Measurements from ENCODE around the gene SIGMAR1.

SIGMAR1 gene

DNA sequence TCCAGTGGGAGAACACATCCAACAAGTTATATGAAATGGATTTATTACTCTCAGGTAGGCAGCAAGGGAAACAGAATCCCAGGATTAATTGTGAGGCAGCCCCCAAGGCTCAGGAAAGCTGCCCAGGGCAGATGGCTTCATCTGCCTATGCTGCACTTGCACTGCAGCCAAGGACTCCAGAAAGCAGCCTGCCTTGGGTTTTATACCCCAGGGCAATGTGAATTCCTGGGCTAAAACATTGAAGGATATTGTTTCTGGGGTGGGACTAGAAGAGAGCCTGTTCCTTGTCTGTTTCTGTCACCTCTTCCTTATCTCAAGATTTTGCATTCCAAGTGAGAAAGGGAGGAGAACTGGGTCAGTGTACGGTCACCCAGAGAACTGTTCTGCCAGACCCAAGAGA, 33.7 kb upstream of the SIGMAR1 start:
- no peak overlapping the region for H3K9ac ChIP-seq (ENCODE audit: low read depth, low read length, poor library complexity, severe bottlenecking)
- TF ChIP-seq, protein P1, sequence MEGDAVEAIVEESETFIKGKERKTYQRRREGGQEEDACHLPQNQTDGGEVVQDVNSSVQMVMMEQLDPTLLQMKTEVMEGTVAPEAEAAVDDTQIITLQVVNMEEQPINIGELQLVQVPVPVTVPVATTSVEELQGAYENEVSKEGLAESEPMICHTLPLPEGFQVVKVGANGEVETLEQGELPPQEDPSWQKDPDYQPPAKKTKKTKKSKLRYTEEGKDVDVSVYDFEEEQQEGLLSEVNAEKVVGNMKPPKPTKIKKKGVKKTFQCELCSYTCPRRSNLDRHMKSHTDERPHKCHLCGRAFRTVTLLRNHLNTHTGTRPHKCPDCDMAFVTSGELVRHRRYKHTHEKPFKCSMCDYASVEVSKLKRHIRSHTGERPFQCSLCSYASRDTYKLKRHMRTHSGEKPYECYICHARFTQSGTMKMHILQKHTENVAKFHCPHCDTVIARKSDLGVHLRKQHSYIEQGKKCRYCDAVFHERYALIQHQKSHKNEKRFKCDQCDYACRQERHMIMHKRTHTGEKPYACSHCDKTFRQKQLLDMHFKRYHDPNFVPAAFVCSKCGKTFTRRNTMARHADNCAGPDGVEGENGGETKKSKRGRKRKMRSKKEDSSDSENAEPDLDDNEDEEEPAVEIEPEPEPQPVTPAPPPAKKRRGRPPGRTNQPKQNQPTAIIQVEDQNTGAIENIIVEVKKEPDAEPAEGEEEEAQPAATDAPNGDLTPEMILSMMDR (conservative IDR thresholded peaks at IDR 0.05; ENCODE audit: low read length), result no peak
- no peak for TF ChIP-seq EZH2phosphoT487 (IDR thresholded peaks at IDR 0.05; ENCODE audit: borderline replicate concordance)
- H3K4me3 ChIP-seq (ENCODE audit: low read length, poor library complexity, severe bottlenecking), result no peak overlapping the region
- no peaks in the 10 kb centered on the region for H3K36me3 ChIP-seq (ENCODE audit: insufficient read depth, low read length)
- H3K4me1 ChIP-seq (ENCODE audit: insufficient read depth, low read length, poor library complexity, severe bottlenecking), result no peaks in the 10 kb centered on the region
- no peaks in the 10 kb centered on the region for H3K9me3 ChIP-seq (ENCODE audit: insufficient read depth, low read depth, low read length)
- no peak overlapping the region for H2AFZ ChIP-seq (ENCODE audit: low read length)
- H3K9me2 ChIP-seq (replicated peaks; ENCODE audit: low read depth, low read length), result no peaks in the 10 kb centered on the region
- no peak overlapping the region for H3K4me2 ChIP-seq (ENCODE audit: low read depth, low read length, poor library complexity, severe bottlenecking)
- no peaks in the 10 kb centered on the region for H3F3A ChIP-seq (ENCODE audit: low read depth)
- no peaks in the 10 kb centered on the region for H3K27me3 ChIP-seq (ENCODE audit: insufficient read depth, low read length, poor library complexity, severe bottlenecking)
- H4K20me1 ChIP-seq (ENCODE audit: insufficient read depth, low read length, poor library complexity, severe bottlenecking), result no peaks in the 10 kb centered on the region
- H3K79me2 ChIP-seq (ENCODE audit: insufficient read depth, low read length), result no peaks in the 10 kb centered on the region

GRCh38 chr9:34669809-34670562, 32.4 kb upstream of the SIGMAR1 start:
- H3K4me2 ChIP-seq (ENCODE audit: low read depth, low read length, poor library complexity, severe bottlenecking), result no peak overlapping the region
- no peak overlapping the region for H2AFZ ChIP-seq (ENCODE audit: low read length)
- no peaks in the 10 kb centered on the region for H4K20me1 ChIP-seq (ENCODE audit: insufficient read depth, low read length, poor library complexity, severe bottlenecking)
- H3K4me3 ChIP-seq (ENCODE audit: low read length, poor library complexity, severe bottlenecking), result no peak overlapping the region
- H3K36me3 ChIP-seq (ENCODE audit: insufficient read depth, low read length), result no peaks in the 10 kb centered on the region
- H3K9me2 ChIP-seq (replicated peaks; ENCODE audit: low read depth, low read length), result no peaks in the 10 kb centered on the region
- H3F3A ChIP-seq (ENCODE audit: low read depth), result no peaks in the 10 kb centered on the region
- H3K4me1 ChIP-seq (ENCODE audit: insufficient read depth, low read length, poor library complexity, severe bottlenecking), result no peaks in the 10 kb centered on the region
- H3K27me3 ChIP-seq (ENCODE audit: insufficient read depth, low read length, poor library complexity, severe bottlenecking), result no peaks in the 10 kb centered on the region
- H3K79me2 ChIP-seq (ENCODE audit: insufficient read depth, low read length), result no peaks in the 10 kb centered on the region
- no peaks in the 10 kb centered on the region for H3K9me3 ChIP-seq (ENCODE audit: insufficient read depth, low read depth, low read length)
- no peak for TF ChIP-seq EZH2phosphoT487 (IDR thresholded peaks at IDR 0.05; ENCODE audit: borderline replicate concordance)
- TF ChIP-seq, protein P1 (conservative IDR thresholded peaks at IDR 0.05; ENCODE audit: low read length), result no peak
- H3K9ac ChIP-seq (ENCODE audit: low read depth, low read length, poor library complexity, severe bottlenecking), result no peak overlapping the region

DNA sequence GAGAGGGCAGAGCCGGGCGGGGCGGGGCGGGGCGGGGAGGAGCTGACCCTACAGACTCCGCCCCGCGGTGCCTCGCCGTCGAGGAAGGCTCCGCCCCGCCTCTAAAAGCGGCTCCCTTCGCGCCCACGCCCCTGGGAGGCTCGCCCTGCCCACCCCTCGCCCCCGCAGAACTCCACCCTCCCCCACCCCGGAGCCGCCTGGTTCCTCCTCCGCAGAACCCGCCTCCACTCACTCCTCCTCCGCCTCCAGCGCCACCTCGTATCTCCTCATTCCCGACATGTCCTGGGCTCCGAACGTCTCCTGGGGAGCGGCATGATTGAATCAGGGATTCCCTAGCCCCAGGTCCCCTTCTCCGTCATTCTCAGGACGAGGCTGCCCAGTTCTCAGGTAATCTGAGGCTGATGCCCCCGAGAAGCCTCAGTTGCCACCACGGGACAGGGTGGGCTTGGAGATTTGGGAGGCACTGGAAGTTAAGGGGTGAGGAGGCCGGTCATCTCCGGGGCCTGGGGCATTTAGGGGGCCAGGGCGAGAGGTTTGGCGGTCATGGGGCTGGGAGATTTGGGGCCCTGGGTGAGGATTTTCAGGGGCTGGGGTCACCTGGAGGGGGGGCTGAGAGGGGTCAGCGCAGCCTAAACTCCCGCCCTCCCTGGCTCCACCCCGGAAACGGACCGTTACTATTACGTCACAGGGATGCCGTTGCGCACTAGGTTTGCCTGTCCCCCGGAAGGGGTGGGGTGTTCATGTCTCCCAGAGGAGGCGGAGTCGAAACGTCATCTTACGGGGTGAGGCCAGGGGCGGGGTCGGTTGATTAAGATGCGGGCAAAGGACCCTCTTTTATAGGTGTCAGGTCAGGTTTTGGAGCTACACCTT, 28.0 kb upstream of the SIGMAR1 start:
- H3K4me1 ChIP-seq (ENCODE audit: insufficient read depth, low read length, poor library complexity, severe bottlenecking), result peaks cover 7% of the 10 kb centered on the region
- no peaks in the 10 kb centered on the region for H3K36me3 ChIP-seq (ENCODE audit: insufficient read depth, low read length)
- peak overlapping the region; percentile 43 for H3K9ac ChIP-seq (ENCODE audit: low read depth, low read length, poor library complexity, severe bottlenecking)
- H3K9me3 ChIP-seq (ENCODE audit: insufficient read depth, low read depth, low read length), result no peaks in the 10 kb centered on the region
- no peaks in the 10 kb centered on the region for H4K20me1 ChIP-seq (ENCODE audit: insufficient read depth, low read length, poor library complexity, severe bottlenecking)
- H2AFZ ChIP-seq (ENCODE audit: low read length), result peak overlapping the region; percentile 76
- no peaks in the 10 kb centered on the region for H3K9me2 ChIP-seq (replicated peaks; ENCODE audit: low read depth, low read length)
- no peaks in the 10 kb centered on the region for H3F3A ChIP-seq (ENCODE audit: low read depth)
- H3K4me2 ChIP-seq (ENCODE audit: low read depth, low read length, poor library complexity, severe bottlenecking), result peak overlapping the region; percentile 62
- TF ChIP-seq, protein P1 (conservative IDR thresholded peaks at IDR 0.05; ENCODE audit: low read length), result no peak
- TF ChIP-seq EZH2phosphoT487 (IDR thresholded peaks at IDR 0.05; ENCODE audit: borderline replicate concordance), result no peak
- H3K4me3 ChIP-seq (ENCODE audit: low read length, poor library complexity, severe bottlenecking), result peak overlapping the region; percentile 66
- no peaks in the 10 kb centered on the region for H3K79me2 ChIP-seq (ENCODE audit: insufficient read depth, low read length)
- no peaks in the 10 kb centered on the region for H3K27me3 ChIP-seq (ENCODE audit: insufficient read depth, low read length, poor library complexity, severe bottlenecking)

Measured in Loucy (cell line).